Measurements from ENCODE around the gene OPCML.

GRCh38 chr11:132463295-132464002 is 1068.9 kb downstream of the OPCML start:
- TF ChIP-seq EZH2 (IDR thresholded peaks at IDR 0.05; ENCODE audit: borderline replicate concordance, insufficient read depth, low read length, poor library complexity, severe bottlenecking) (no peak), CTCF (IDR thresholded peaks at IDR 0.05; ENCODE audit: poor library complexity, severe bottlenecking) (no peak), EP300 (conservative IDR thresholded peaks at IDR 0.05; ENCODE audit: poor library complexity, severe bottlenecking) (no peak), SMC3 (conservative IDR thresholded peaks at IDR 0.05; ENCODE audit: poor library complexity) (no peak), REST (IDR thresholded peaks at IDR 0.05; ENCODE audit: borderline replicate concordance) (no peak), RAD21 (conservative IDR thresholded peaks at IDR 0.05) (no peak)
